Chondrocyte (in vitro differentiated cells): ENCODE data around the gene NBEAL1. TPM values are rescaled to one million over a fixed set of nuclear protein-coding genes. Genes with fewer than 3 reads are reported as not detected.
"Not testable (repeated sequence)": the region's sequence is repeated elsewhere in the genome, so short reads cannot be mapped to it uniquely, and the experiment has no call there.

Experiments used
- DNase-seq: peaks from one replicate; pipeline ENCODE4 v3.0.0; 2021; ENCODE audit warnings: mixed read lengths, low spot score
- H3K27ac Mint-ChIP-seq: one replicate; pipeline ENCODE4 v1.8.0; 2021; ENCODE audit warnings: mild to moderate bottlenecking, moderate library complexity, mixed read lengths; ENCODE audit not compliant: unreplicated experiment
- H3K27me3 Mint-ChIP-seq: 2 replicates; pipeline ENCODE4 v1.8.0; 2021; ENCODE audit warnings: low read depth, mixed read lengths
- H3K36me3 Mint-ChIP-seq: 2 replicates; pipeline ENCODE4 v1.8.0; 2021; ENCODE audit warnings: low read depth, mixed read lengths
- H3K4me1 Mint-ChIP-seq: 2 replicates; pipeline ENCODE4 v1.8.0; 2021; ENCODE audit warnings: low read depth, mild to moderate bottlenecking, mixed read lengths
- H3K4me3 Mint-ChIP-seq: one replicate; pipeline ENCODE4 v1.8.0; 2021; ENCODE audit warnings: mild to moderate bottlenecking, moderate library complexity, mixed read lengths; ENCODE audit not compliant: unreplicated experiment
- H3K9me3 Mint-ChIP-seq: 2 replicates; pipeline ENCODE4 v1.8.0; 2021; ENCODE audit warnings: low read depth, mixed read lengths
- CTCF ChIP-seq: fragments of 200-600 bp; sonication (generic); IDR thresholded peaks from 2 replicates; pipeline ENCODE4 v1.5.0; 2021; ENCODE audit warnings: antibody characterized with exemption, mild to moderate bottlenecking, moderate library complexity
- total RNA-seq: library from RNA; stranded (reverse); gene quantifications from 3 replicates; pipeline ENCODE4 v1.2.1, GENCODE V29; 2021

Gene NBEAL1
- total RNA-seq, 1 donor from 2014 or later: 38.7 TPM

- no peak overlapping the region for H3K4me3 Mint-ChIP-seq
- H3K4me1 Mint-ChIP-seq: peaks cover 14% of the 10 kb centered on the region
- H3K9me3 Mint-ChIP-seq: no peaks in the 10 kb centered on the region
- H3K36me3 Mint-ChIP-seq: peaks cover 4% of the 10 kb centered on the region
- no peak for DNase-seq
- no peak for TF ChIP-seq CTCF
- no peak overlapping the region for H3K27ac Mint-ChIP-seq
- H3K27me3 Mint-ChIP-seq: no peaks in the 10 kb centered on the region
These were observed 162.7 kb downstream of the NBEAL1 start for GRCh38 chr2:203177361-203177760.

GRCh38 chr2:203185864-203186263 is 171.2 kb downstream of the NBEAL1 start:
- no peaks in the 10 kb centered on the region for H3K4me1 Mint-ChIP-seq
- H3K36me3 Mint-ChIP-seq: peaks cover 21% of the 10 kb centered on the region
- no peak for TF ChIP-seq CTCF
- H3K9me3 Mint-ChIP-seq: peaks cover 5% of the 10 kb centered on the region
- H3K27ac Mint-ChIP-seq: no peak overlapping the region
- DNase-seq: no peak
- no peak overlapping the region for H3K4me3 Mint-ChIP-seq
- no peaks in the 10 kb centered on the region for H3K27me3 Mint-ChIP-seq

GRCh38 chr2:203190547-203190946 is 175.9 kb downstream of the NBEAL1 start:
- Mint-ChIP-seq H3K36me3 (peaks cover 30% of the 10 kb centered on the region), H3K27ac (peak overlapping the region; percentile 32)
- not testable (repeated sequence) for DNase-seq, H3K4me1 Mint-ChIP-seq, H3K9me3 Mint-ChIP-seq, H3K4me3 Mint-ChIP-seq, H3K27me3 Mint-ChIP-seq

GRCh38 chr2:203191026-203191425 is 176.4 kb downstream of the NBEAL1 start:
- H3K4me1 Mint-ChIP-seq, DNase-seq, H3K4me3 Mint-ChIP-seq, H3K27me3 Mint-ChIP-seq, H3K9me3 Mint-ChIP-seq: not testable (repeated sequence)
- Mint-ChIP-seq H3K36me3 (peaks cover 28% of the 10 kb centered on the region), H3K27ac (peak overlapping the region; percentile 32)

GRCh38 chr2:203191961-203192360 is 177.3 kb downstream of the NBEAL1 start:
- peaks cover 2% of the 10 kb centered on the region for H3K9me3 Mint-ChIP-seq
- H3K4me1 Mint-ChIP-seq: no peaks in the 10 kb centered on the region
- H3K27ac Mint-ChIP-seq: no peak overlapping the region
- DNase-seq: no peak
- no peak overlapping the region for H3K4me3 Mint-ChIP-seq
- peaks cover 25% of the 10 kb centered on the region for H3K36me3 Mint-ChIP-seq
- no peaks in the 10 kb centered on the region for H3K27me3 Mint-ChIP-seq
- no peak for TF ChIP-seq CTCF

GRCh38 chr2:203195331-203196036 is 180.8 kb downstream of the NBEAL1 start:
- DNase-seq: no peak
- no peak overlapping the region for H3K4me3 Mint-ChIP-seq
- H3K36me3 Mint-ChIP-seq: peaks cover 14% of the 10 kb centered on the region
- no peak for TF ChIP-seq CTCF
- H3K27ac Mint-ChIP-seq: no peak overlapping the region
- no peaks in the 10 kb centered on the region for H3K4me1 Mint-ChIP-seq
- no peaks in the 10 kb centered on the region for H3K9me3 Mint-ChIP-seq
- no peaks in the 10 kb centered on the region for H3K27me3 Mint-ChIP-seq
